ENCODE results near the gene EIF3A. TPM values are rescaled to one million over a fixed set of nuclear protein-coding genes. Genes with fewer than 3 reads are reported as not detected.

The EIF3A gene
- total RNA-seq, 1 donor from 2014 or later, result 96.9 TPM

DNA sequence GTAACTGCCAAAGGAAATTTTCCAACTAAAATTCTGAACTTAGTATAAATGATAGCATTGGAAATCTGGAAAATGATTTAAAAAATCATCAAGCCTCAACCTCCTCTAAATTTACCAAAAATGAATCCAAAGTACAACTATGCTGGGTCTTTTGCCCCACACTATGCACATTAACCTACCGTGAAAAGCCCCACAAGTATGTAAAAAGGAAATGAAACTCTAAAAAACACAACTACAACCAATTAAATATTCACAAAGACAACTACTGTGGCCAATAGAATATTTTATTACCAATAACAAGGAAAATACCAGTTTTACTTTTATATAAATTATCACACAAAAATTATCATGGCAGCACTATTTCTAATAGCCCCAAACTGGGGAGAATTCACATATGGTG is 19.3 kb downstream of the EIF3A start:
- H3K27me3 ChIP-seq, result no peaks in the 10 kb centered on the region
- ATAC-seq (no peak), DNase-seq (no peak)
- H3K27ac ChIP-seq, result no peak overlapping the region
- no peak overlapping the region for H3K4me3 ChIP-seq
- no peaks in the 10 kb centered on the region for H3K9me3 ChIP-seq
- intact Hi-C loops (cut with DNase I), result no loop called here
- TF ChIP-seq, protein P1, sequence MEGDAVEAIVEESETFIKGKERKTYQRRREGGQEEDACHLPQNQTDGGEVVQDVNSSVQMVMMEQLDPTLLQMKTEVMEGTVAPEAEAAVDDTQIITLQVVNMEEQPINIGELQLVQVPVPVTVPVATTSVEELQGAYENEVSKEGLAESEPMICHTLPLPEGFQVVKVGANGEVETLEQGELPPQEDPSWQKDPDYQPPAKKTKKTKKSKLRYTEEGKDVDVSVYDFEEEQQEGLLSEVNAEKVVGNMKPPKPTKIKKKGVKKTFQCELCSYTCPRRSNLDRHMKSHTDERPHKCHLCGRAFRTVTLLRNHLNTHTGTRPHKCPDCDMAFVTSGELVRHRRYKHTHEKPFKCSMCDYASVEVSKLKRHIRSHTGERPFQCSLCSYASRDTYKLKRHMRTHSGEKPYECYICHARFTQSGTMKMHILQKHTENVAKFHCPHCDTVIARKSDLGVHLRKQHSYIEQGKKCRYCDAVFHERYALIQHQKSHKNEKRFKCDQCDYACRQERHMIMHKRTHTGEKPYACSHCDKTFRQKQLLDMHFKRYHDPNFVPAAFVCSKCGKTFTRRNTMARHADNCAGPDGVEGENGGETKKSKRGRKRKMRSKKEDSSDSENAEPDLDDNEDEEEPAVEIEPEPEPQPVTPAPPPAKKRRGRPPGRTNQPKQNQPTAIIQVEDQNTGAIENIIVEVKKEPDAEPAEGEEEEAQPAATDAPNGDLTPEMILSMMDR (IDR thresholded peaks at IDR 0.05), result no peak
- H3K4me1 ChIP-seq, result no peaks in the 10 kb centered on the region
- H3K36me3 ChIP-seq, result peaks cover 100% of the 10 kb centered on the region

DNA sequence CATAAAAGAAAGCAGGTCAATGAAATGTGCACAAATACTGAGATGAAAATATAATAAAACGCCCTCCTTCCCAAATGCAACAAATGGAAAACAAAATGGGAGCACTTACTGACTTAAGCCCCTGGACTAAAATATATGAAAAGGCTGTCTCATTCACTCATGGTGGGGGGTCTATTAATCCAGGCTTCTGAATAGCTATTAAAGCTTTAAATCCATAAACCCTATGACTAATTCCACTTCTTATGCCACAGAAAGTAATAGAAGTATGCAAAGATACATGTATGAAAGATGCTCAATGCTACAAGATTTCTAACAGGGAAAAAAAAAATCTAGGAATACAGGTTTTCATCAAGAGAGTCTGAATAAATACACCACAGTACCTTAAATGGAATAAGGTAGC is 20.5 kb downstream of the EIF3A start:
- peaks cover 100% of the 10 kb centered on the region for H3K36me3 ChIP-seq
- DNase-seq (no peak), ATAC-seq (no peak)
- H3K27ac ChIP-seq, result no peak overlapping the region
- H3K27me3 ChIP-seq, result no peaks in the 10 kb centered on the region
- no peaks in the 10 kb centered on the region for H3K4me1 ChIP-seq
- intact Hi-C loops (cut with DNase I), result no loop called here
- no peaks in the 10 kb centered on the region for H3K9me3 ChIP-seq
- no peak overlapping the region for H3K4me3 ChIP-seq
- TF ChIP-seq, protein P1 (IDR thresholded peaks at IDR 0.05), result no peak

DNA sequence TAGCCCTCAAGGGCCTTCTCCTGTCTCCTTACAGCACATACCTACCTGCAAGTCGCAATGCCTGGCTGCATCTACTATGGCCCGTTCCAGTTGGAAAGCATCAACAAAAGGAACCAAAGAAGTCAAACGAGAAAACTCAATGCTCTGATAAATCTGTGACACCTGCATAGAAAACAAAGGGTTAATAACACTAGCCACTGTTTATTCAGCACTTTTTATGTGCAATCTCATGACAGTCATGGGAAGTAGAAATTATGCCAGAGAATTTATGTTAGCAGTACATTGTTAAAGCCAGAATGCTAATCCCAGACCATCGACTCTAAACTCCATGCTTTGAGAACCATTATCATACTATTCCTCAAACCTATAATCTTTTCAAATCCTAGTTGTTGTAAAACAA is 21.1 kb downstream of the EIF3A start:
- DNase-seq, result no peak
- intact Hi-C loops (cut with DNase I), result no loop called here
- TF ChIP-seq, protein P1 (IDR thresholded peaks at IDR 0.05), result no peak

DNA sequence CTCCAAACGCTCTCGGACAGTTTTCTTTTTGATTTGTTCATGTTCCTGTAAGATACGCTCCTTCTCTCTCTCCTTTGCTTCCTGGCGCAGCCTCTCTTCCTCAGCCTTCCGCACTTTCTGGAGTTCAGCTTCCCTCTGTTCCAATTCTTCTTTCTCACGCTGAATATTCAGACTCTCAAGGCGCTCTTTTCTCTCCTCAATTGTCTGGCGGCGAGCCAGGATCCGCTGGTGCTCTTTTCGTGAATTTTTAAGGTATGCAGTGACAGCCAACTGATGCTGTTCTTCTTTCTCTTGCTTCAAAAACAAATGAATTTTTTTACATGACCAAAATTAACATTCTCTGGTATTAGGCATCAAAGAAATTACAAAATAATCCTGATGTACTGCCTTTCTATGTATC is 22.6 kb downstream of the EIF3A start:
- intact Hi-C loops (cut with DNase I), result no loop called here
- TF ChIP-seq, protein P1 (IDR thresholded peaks at IDR 0.05), result no peak
- H3K36me3 ChIP-seq, result peaks cover 100% of the 10 kb centered on the region
- H3K9me3 ChIP-seq, result no peaks in the 10 kb centered on the region
- no peaks in the 10 kb centered on the region for H3K4me1 ChIP-seq
- ATAC-seq (no peak), DNase-seq (no peak)
- H3K4me3 ChIP-seq, result no peak overlapping the region
- H3K27ac ChIP-seq, result no peak overlapping the region
- no peaks in the 10 kb centered on the region for H3K27me3 ChIP-seq

More for the DNA sequence above, 21.1 kb downstream of the EIF3A start:
- Histone ChIP-seq H3K4me1 (no peaks in the 10 kb centered on the region), H3K27ac (no peak overlapping the region), H3K27me3 (no peaks in the 10 kb centered on the region), H3K4me3 (no peak overlapping the region), H3K36me3 (peaks cover 100% of the 10 kb centered on the region), H3K9me3 (no peaks in the 10 kb centered on the region)
- ATAC-seq, result no peak

DNA sequence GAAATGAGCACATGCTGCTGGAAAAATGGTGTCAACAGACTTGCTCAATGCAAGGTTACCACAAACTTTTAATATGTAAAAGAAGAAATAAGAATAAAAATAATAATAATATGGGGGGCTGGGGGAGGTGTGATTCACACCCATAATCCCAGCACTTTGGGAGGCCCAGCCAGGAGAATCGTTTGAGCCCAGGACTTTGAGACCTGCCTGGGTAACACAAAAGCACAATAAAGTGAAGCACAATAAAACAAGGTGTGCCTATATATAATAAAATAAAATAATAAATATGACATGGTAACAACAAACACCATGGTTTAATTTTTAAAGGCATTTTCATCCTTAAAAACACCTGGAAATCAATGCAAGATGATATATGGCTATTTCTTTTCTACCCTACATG is 25.1 kb downstream of the EIF3A start:
- Histone ChIP-seq H3K27me3 (no peaks in the 10 kb centered on the region), H3K27ac (no peak overlapping the region), H3K4me1 (no peaks in the 10 kb centered on the region), H3K9me3 (no peaks in the 10 kb centered on the region), H3K36me3 (peaks cover 98% of the 10 kb centered on the region), H3K4me3 (no peak overlapping the region)
- intact Hi-C loops (cut with DNase I), result no loop called here
- no peak for DNase-seq
- TF ChIP-seq, protein P1 (IDR thresholded peaks at IDR 0.05), result no peak
- no peak for ATAC-seq

DNA sequence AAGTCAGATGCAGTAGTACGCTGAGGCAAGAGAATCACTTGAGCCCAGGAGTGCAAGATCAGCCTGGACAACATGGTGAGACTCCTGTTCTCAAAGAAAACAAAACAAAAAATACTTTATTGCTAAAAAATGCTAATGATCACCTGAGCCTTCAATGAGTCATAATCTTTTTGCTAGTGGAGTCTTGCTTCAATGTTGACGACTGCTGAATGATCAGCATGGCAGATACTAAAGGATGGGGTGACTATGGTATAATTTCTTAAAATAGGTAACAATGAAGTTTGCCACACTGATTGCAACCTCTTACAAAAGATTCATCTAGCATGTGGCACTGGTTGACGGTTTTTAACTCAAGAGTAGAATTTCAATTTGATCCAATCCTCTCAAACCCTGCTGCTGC is 28.8 kb downstream of the EIF3A start:
- Histone ChIP-seq H3K27ac (no peak overlapping the region), H3K27me3 (no peaks in the 10 kb centered on the region), H3K9me3 (no peaks in the 10 kb centered on the region), H3K4me1 (no peaks in the 10 kb centered on the region), H3K36me3 (peaks cover 98% of the 10 kb centered on the region), H3K4me3 (no peak overlapping the region)
- ATAC-seq, result no peak
- intact Hi-C loops (cut with DNase I), result no loop called here
- TF ChIP-seq, protein P1 (IDR thresholded peaks at IDR 0.05), result no peak
- no peak for DNase-seq
